ENCODE measurements around the gene APOC3.
"Not testable (repeated sequence)": the region's sequence is repeated elsewhere in the genome, so short reads cannot be mapped to it uniquely, and the experiment has no call there.

APOC3 gene

DNA sequence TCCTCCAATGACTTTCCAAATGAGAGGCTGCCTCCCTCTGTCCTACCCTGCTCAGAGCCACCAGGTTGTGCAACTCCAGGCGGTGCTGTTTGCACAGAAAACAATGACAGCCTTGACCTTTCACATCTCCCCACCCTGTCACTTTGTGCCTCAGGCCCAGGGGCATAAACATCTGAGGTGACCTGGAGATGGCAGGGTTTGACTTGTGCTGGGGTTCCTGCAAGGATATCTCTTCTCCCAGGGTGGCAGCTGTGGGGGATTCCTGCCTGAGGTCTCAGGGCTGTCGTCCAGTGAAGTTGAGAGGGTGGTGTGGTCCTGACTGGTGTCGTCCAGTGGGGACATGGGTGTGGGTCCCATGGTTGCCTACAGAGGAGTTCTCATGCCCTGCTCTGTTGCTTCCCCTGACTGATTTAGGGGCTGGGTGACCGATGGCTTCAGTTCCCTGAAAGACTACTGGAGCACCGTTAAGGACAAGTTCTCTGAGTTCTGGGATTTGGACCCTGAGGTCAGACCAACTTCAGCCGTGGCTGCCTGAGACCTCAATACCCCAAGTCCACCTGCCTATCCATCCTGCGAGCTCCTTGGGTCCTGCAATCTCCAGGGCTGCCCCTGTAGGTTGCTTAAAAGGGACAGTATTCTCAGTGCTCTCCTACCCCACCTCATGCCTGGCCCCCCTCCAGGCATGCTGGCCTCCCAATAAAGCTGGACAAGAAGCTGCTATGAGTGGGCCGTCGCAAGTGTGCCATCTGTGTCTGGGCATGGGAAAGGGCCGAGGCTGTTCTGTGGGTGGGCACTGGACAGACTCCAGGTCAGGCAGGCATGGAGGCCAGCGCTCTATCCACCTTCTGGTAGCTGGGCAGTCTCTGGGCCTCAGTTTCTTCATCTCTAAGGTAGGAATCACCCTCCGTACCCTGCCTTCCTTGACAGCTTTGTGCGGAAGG, 2.9 kb downstream of the APOC3 start:
- no peak for FAIRE-seq

DNA sequence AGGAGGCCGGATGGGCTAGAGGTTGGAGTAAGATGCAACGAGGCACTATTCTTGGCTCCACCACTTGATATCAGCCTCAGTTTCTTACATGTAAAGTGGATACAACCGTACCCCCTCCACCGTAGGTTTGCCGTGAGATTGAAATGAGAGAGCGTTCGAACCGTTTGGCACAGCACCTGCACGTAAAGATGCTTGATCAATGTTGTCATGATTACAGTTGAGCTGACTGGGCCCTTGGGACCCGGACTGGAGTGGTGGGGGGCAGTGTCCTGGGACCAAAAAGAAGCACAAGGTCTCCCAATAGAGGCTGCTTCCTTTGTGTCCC, 3.7 kb downstream of the APOC3 start:
- no peak for FAIRE-seq

- no peak for FAIRE-seq
These were observed 4.3 kb downstream of the APOC3 start for GRCh38 chr11:116833816-116834534.

DNA sequence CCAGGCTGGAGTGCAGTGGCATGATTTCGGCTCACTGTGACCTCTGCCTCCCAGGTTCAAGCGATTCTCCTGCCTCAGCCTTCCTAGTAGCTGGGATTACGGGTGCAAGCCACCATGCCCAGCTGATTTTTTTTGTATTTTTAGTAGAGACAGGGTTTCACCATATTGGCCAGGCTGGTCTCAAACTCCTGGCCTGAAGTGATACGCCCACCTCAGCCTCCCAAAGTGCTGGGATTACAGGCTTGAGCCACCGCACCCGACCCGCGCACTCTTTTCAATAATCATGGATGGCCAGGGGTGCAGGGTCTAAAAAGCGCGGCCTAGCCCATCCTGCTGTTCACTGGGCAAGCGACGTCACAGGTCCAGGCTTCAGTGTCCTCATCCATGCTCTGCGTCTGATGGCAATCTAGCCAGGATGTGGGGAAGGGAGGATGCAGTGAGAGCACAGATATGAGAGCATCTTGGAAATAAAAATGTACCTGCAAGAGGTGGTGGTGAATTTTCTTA, 4.9 kb downstream of the APOC3 start:
- FAIRE-seq = not testable (repeated sequence)

DNA sequence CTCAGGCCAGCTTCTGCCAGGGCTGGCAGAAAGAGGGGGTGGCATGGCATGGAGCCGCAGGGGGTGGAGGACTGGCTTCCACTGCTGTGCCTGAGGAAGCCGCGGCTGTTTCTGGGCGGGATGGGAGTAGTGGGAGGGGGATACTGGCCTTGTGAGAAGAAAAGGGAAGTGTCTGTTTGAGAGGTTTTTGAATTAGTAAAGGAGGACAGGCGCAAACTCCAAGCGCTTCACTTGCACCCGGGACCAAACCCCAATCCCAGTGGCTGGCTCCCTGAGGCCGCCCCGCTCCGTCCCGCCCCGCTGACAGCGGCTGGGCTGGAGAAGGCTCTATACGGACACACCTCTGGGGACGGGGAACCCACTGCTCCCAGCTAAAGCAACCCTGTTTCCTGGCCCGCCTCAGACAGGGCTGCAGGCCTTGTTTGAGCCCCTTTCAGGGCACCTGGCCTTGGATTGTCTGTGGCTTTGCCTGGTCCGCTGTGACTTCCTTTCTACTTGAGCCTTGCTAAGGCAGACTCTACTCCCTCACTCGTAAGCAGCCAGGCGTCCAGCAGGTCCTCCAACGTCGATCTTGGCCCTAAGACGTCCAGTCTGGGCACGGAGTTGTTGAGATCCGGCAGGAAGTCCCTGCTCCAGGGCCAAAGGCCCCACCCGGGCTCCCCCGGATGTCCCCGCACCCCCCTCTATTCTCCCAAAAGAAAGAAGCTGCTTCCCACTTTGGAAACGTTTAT, 5.5 kb downstream of the APOC3 start:
- no peak for FAIRE-seq

GRCh38 chr11:116835791-116836631, 6.3 kb downstream of the APOC3 start:
- FAIRE-seq = no peak

- no peak for FAIRE-seq
These were observed 6.9 kb downstream of the APOC3 start for GRCh38 chr11:116836632-116836991.

- no peak for FAIRE-seq
These were observed 7.8 kb downstream of the APOC3 start, which contains the start of gene APOA1 for GRCh38 chr11:116837231-116838091. Gene APOA1, minus strand, starts transcription at chr11:116837622. Its CDS starts 235 bp downstream, at chr11:116837387.

DNA sequence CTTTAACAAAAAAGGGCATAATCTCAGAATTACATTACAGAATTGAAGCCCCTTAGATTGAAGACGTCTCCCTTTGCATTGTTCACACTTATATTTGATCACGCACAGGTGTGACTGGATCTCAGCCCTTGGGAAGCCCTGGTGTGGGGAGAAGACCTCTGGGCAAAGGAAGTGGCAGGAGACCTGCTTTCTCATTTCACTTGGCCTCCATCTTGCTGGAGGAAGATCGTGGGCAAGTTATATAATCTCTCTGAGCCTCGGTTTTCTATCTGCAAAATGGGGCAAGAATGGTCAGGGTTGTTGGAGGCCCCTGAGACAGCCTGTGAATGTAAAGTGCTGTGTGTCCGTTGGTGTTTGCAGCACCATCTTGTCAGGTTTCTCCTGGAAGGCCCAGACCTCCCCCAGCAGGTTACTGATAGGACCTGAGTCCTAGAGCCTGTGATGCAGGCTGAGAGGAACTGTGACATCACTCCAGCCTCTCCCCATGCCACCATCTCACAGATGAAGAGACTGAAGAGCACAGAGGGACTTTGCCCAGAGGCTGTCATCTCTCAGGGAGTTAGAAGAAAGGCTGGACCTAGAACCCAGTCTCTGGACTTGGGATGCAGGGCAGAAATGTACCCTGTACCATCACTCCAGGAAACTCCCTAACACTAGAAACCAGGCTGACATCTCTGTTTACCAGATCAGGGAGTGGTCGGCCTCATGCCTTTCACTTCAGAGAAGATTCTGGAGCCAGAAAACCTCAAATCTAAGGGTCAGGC, 8.8 kb downstream of the APOC3 start:
- FAIRE-seq = no peak

DNA sequence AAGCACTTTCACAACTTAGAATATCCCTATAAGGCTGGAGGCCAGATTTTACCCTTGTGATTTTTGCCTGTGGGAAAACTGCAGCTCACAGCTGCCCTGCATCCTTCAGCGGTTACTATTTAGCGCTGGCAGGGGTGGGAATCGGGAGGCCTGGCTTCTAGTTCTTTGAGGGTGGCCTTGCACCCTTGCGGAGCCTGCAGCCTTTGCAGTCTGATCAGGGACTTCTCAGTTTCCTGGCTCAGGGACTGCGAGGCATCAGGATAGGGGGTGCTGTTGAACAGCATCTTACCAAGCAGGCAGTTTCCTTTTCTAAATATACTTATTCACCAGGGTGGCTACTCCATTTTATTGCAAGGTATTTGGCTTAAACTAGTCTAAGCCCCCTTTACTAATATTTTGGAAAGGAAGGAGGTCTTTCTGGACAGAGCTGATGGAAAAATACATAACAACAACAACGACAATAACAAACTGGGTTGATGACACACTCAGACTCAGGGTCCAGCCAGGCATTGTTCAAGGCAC, 10.6 kb downstream of the APOC3 start:
- FAIRE-seq = no peak

GRCh38 chr11:116840746-116841296, 11.1 kb downstream of the APOC3 start:
- FAIRE-seq = no peak

- FAIRE-seq = no peak
These were observed 12.4 kb downstream of the APOC3 start for GRCh38 chr11:116842117-116842516.

DNA sequence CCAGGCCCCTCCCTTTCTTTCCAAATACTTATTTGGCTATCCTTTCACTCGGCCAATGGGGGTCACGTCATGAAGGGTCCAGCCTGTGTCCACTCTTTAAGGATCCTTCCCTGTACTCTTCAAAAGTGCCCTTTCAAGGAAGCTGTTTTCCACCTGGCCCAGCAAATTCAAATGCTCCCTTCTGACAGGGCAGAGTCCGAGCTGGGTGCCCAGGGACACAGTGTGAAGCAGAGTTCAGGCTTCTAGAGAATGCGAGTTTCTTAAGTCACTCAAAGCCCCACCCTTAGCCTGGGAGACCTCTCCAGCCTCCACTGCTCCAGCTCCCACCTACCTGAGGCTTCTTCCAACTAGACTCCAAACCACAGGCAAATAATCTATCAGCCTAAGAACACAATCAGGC, 13.2 kb downstream of the APOC3 start:
- FAIRE-seq = no peak

GRCh38 chr11:116843661-116844060, 14.0 kb downstream of the APOC3 start:
- FAIRE-seq = no peak

- no peak for FAIRE-seq
These were observed 15.0 kb downstream of the APOC3 start for GRCh38 chr11:116844722-116845121.

DNA sequence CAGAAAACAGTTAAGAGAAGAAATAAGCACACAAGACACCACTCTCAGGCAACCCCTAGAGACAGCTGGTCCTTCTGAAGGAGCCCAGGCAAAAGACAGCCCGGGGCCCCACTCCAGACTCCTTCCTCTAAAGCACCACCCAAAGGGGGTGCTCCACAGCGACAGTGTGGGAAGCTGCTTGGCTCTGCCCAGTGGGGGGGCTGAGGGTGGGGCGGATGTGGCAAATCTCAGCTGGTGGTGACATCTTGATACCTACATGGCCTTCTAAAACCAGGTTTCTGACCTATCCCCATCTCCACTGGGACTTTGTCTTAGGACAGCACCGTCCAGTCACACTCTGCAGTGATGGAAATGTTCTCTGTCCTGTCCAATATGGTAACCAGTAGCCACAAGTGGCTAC, 17.9 kb downstream of the APOC3 start:
- no peak for FAIRE-seq

DNA sequence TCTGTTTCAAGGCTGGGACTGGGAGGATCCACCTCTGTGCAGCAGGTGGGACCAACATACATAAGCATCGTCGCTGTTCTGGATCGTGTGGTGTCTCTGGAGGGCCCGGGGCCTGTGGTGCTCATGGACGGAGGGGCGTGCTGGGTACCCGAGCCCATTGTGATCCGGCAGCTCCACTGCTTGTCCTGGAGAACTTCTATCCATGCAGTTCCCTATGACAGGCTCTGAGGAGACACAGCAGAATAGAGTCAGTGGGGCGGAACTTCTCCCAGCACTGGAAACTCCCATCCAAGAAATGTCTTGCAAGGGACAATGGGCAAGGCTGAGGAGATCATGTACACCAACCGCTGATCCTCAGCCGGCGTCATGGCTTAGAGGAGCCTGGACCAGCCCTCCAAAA, 19.4 kb downstream of the APOC3 start:
- no peak for FAIRE-seq

GRCh38 chr11:116849486-116849885, 19.8 kb downstream of the APOC3 start:
- no peak for FAIRE-seq

- no peak for FAIRE-seq
These were observed 21.9 kb downstream of the APOC3 start for GRCh38 chr11:116851626-116852025.
